ENCODE data around the gene RNF115. TPM values are rescaled to one million over a fixed set of nuclear protein-coding genes. Genes with fewer than 3 reads are reported as not detected.

RNF115 gene
- total RNA-seq, 1 experiment from 2014 or later: 17.5 TPM

GRCh38 chr1:145804235-145805045 is 19.5 kb downstream of the RNF115 start:
- Mint-ChIP-seq H3K9me3 (ENCODE audit: unreplicated experiment) (no peaks in the 10 kb centered on the region), H3K27ac (ENCODE audit: unreplicated experiment) (no peak overlapping the region), H3K36me3 (ENCODE audit: insufficient read depth, unreplicated experiment) (peaks cover under 1% of the 10 kb centered on the region), H3K4me1 (ENCODE audit: low read depth, unreplicated experiment) (peaks cover 6% of the 10 kb centered on the region), H3K27me3 (ENCODE audit: insufficient read depth, unreplicated experiment) (no peaks in the 10 kb centered on the region), H3K4me3 (ENCODE audit: unreplicated experiment) (no peak overlapping the region)
- ChIA-PET CTCF (no interaction called here), POLR2A (interaction anchor here (0.8 kb wide), 1 partner anchor 24 kb away, joined by 3 read pairs; no protein-coding TSS in a partner anchor)
- Histone ChIP-seq H3K4me3 (ENCODE audit: low read depth, low read length) (no peak overlapping the region), H3K36me3 (ENCODE audit: control insufficient read depth, insufficient read depth, low read length) (no peaks in the 10 kb centered on the region), H3K27me3 (replicated peaks; ENCODE audit: control insufficient read depth, insufficient read depth, low read length) (no peaks in the 10 kb centered on the region), H3K4me1 (no peaks in the 10 kb centered on the region), H3K9me3 (no peaks in the 10 kb centered on the region)
- intact Hi-C loops (cut with micrococcal nuclease; ENCODE audit: unreplicated experiment): no loop called here
- TF ChIP-seq CTCF (IDR thresholded peaks at IDR 0.05; ENCODE audit: insufficient read depth in 1 of 2, low read depth in 1 of 2, low read length in 1 of 2, severe bottlenecking in 1 of 2, unreplicated experiment in 1 of 2): no peak
- DNase-seq: no peak
- BruUV-seq (replicated peaks): no TSS peak

GRCh38 chr1:145799806-145800205 is 24.1 kb downstream of the RNF115 start:
- H3K4me3 Mint-ChIP-seq (ENCODE audit: unreplicated experiment): no peak overlapping the region
- H3K9me3 ChIP-seq: peaks cover 13% of the 10 kb centered on the region
- H3K4me3 ChIP-seq (ENCODE audit: low read depth, low read length): no peak overlapping the region
- H3K27me3 Mint-ChIP-seq (ENCODE audit: insufficient read depth, unreplicated experiment): no peaks in the 10 kb centered on the region
- intact Hi-C loops (cut with micrococcal nuclease; ENCODE audit: unreplicated experiment): no loop called here
- TF ChIP-seq CTCF (IDR thresholded peaks at IDR 0.05; ENCODE audit: insufficient read depth in 1 of 2, low read depth in 1 of 2, low read length in 1 of 2, severe bottlenecking in 1 of 2, unreplicated experiment in 1 of 2): no peak
- ChIA-PET POLR2A (no interaction called here), CTCF (no interaction called here)
- H3K27me3 ChIP-seq (replicated peaks; ENCODE audit: control insufficient read depth, insufficient read depth, low read length): no peaks in the 10 kb centered on the region
- H3K36me3 ChIP-seq (ENCODE audit: control insufficient read depth, insufficient read depth, low read length): no peaks in the 10 kb centered on the region
- BruUV-seq (replicated peaks): no TSS peak
- no peak overlapping the region for H3K27ac Mint-ChIP-seq (ENCODE audit: unreplicated experiment)
- peaks cover 24% of the 10 kb centered on the region for H3K36me3 Mint-ChIP-seq (ENCODE audit: insufficient read depth, unreplicated experiment)
- no peak for DNase-seq
- H3K4me1 ChIP-seq: no peaks in the 10 kb centered on the region
- no peaks in the 10 kb centered on the region for H3K4me1 Mint-ChIP-seq (ENCODE audit: low read depth, unreplicated experiment)
- H3K9me3 Mint-ChIP-seq (ENCODE audit: unreplicated experiment): peaks cover 17% of the 10 kb centered on the region

GRCh38 chr1:145796753-145797152 is 27.1 kb downstream of the RNF115 start:
- H3K36me3 Mint-ChIP-seq (ENCODE audit: insufficient read depth, unreplicated experiment): peaks cover 32% of the 10 kb centered on the region
- DNase-seq: no peak
- H3K9me3 Mint-ChIP-seq (ENCODE audit: unreplicated experiment): peaks cover 17% of the 10 kb centered on the region
- intact Hi-C loops (cut with micrococcal nuclease; ENCODE audit: unreplicated experiment): no loop called here
- H3K27me3 Mint-ChIP-seq (ENCODE audit: insufficient read depth, unreplicated experiment): no peaks in the 10 kb centered on the region
- Histone ChIP-seq H3K9me3 (peaks cover 13% of the 10 kb centered on the region), H3K27me3 (replicated peaks; ENCODE audit: control insufficient read depth, insufficient read depth, low read length) (no peaks in the 10 kb centered on the region), H3K4me3 (ENCODE audit: low read depth, low read length) (no peak overlapping the region), H3K4me1 (no peaks in the 10 kb centered on the region), H3K36me3 (ENCODE audit: control insufficient read depth, insufficient read depth, low read length) (no peaks in the 10 kb centered on the region)
- no peak for TF ChIP-seq CTCF (IDR thresholded peaks at IDR 0.05; ENCODE audit: insufficient read depth in 1 of 2, low read depth in 1 of 2, low read length in 1 of 2, severe bottlenecking in 1 of 2, unreplicated experiment in 1 of 2)
- CTCF ChIA-PET: no interaction called here
- BruUV-seq (replicated peaks): no TSS peak
- H3K4me3 Mint-ChIP-seq (ENCODE audit: unreplicated experiment): no peak overlapping the region
- H3K27ac Mint-ChIP-seq (ENCODE audit: unreplicated experiment): no peak overlapping the region
- H3K4me1 Mint-ChIP-seq (ENCODE audit: low read depth, unreplicated experiment): peaks cover 6% of the 10 kb centered on the region
- POLR2A ChIA-PET: no interaction called here

All from Caco-2 (cell line).